DMS 273 (cell line): ENCODE data around the gene CMA1.
A peak's percentile ranks its signal among the peaks of the same experiment; 100 is the strongest.
"Not testable (repeated sequence)": the region's sequence is repeated elsewhere in the genome, so short reads cannot be mapped to it uniquely, and the experiment has no call there.

Experiments
- DNase-seq: peaks from one replicate; lab custom pipeline; 2025; ENCODE audit not compliant: unreplicated experiment; lab: John Stamatoyannopoulos, UW

The CMA1 gene

DNA sequence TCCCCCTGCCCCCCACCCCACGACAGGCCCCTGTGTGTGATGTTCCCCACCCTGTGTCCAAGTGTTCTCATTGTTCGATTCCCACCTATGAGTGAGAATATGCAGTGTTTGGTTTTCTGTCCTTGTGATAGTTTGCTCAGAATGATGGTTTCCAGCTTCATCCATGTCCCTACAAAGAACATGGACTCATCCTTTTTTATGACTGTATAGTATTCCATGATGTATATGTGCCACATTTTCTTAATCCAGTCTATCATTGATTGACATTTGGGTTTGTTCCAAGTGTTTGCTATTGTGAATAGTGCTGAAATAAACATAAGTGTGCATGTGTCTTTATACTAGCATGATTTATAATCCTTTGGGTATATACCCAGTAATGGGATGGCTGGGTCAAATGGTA, 37.6 kb downstream of the CMA1 start:
- not testable (repeated sequence) for DNase-seq

DNA sequence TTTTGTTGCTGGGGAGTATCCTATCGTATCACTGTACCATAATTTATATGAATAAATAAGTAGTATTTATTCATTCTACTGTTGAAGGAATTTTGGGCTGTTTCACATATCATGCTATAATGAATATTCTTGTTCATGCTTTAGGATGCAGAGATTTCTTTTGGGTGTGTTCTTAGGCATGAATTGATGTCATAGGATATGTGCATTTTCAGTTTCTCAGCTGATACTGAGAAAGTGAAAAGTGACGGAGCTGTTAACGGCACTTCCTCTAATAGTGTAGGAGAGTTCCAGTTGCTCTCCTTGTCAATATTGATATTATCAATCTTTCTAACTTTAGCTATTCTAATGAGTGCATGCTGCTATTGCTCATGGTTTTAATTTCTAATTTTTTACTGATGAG, 42.3 kb downstream of the CMA1 start:
- no peak for DNase-seq

DNA sequence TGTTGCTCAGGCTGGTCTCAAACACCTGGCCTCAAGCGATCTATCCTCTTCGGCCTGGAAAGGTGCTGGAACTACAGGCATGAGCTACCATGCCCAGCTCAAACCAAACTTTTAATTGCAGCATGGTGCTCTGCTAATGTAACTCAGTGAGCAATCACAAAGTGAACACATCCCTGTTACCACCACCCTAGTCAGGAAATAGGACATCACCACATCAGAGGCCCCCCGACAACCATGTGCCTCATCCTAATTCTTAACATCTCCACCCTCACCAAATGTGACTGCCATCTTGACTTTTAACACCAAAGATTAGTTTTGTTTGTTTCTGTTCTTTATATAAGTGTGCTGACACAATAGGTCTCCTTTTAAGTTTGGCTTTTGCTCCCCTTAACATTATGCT, 42.7 kb downstream of the CMA1 start:
- no peak for DNase-seq

DNA sequence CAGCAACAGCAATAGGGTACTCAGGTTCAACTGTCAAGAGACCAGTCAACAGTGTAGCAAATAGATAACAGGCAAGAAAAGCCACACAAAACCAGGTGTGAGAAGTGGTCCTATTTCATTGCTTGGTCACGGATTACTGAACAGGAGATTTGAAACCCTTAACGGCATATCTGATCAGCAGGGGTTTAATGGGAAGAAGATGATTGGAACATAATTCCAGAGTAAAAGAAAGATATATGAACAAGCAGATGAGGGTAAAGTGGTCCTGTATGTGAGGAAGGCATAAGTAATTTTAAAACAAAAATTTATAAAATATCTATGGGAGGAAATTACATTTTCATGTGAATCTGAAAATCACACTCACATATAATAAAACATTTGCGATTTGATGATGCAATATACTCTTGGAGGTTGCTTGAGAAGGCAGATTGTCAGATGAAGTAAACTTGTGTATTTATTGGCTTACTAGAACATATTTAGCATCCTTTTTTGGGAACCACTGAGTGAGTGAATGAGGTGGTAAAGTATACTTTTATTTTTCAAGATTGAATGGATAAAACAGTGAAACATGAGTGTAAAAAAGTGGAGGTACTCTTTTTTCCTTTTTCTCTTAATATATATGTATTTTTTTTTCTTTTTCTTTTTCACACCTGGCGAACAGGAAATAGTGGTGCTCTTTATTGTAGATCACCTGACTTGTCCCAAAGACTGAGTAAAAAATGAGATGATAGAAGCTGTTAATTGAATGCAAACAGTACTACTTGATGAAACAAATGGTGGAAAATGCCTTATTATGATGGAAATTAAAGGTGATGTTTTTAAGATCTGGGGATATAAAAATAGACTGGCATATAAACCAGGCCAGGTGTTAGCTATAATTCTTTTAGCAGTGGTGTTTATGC, 43.9 kb downstream of the CMA1 start:
- no peak for DNase-seq

GRCh38 chr14:24463017-24463883, 44.8 kb downstream of the CMA1 start:
- DNase-seq: no peak

- no peak for DNase-seq
Observed at GRCh38 chr14:24461336-24461735, 46.7 kb downstream of the CMA1 start.

GRCh38 chr14:24459331-24459730, 48.7 kb downstream of the CMA1 start:
- no peak for DNase-seq

- no peak for DNase-seq
Observed at GRCh38 chr14:24458736-24459135, 49.3 kb downstream of the CMA1 start.

DNA sequence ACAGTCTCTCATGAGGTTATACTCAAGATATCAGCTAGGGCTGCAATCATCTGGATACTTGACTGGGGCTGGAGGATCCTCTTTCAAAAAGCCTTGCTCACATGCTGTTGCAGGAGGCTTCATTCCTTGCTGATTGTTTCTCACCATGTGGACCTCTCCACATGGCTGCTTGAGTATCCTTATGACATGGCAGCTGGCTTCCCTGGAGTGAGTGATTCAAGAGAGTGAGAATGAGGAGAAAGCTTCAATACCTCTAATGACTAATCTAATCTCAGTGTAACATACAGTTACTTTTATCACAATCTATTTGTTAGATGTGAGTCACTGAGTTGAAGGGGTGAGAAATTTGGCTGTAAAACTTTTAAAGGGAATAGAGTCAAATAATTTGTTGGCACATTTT, 51.1 kb downstream of the CMA1 start:
- peak; percentile 12 for DNase-seq
